Heart left ventricle (tissue), 13 donors: ENCODE measurements around the gene RASSF1.

Experiments
- CTCF ChIP-seq, 12 donors: fragments of 200-600 bp; sonication (generic) in 4 of 12; IDR thresholded peaks; one replicate each; pipeline versions ENCODE4 v1.5.0 to v1.8.0; 2018 to 2022; ENCODE audit warnings: antibody characterized with exemption in 12 of 12, mild to moderate bottlenecking in 5 of 12
- POLR2A ChIP-seq, 2 donors: fragments of 450-650 bp; IDR thresholded peaks; one replicate each; pipeline ENCODE4 v1.6.1; 2017; ENCODE audit warnings: antibody characterized with exemption in 2 of 2, mild to moderate bottlenecking in 2 of 2, moderate library complexity in 2 of 2
- donor health status: ischemic (EF 13 %, LVEDD 7.1; RV severe dilation, severe dysfunction).
- donor health status: DM: no; HTN: yes; CAD: no.
- donor health status: DM: no; HTN: no; CAD: no.
- donor health status: ischemic (EF 25% LVEDD 6.9; RV normal size, moderate dysfunction).
- donor health status: ischemic (EF 25% LVEDD 5.7; RV mildly dilated, moderate dysfunction).
- donor health status: ischemic (EF 35%, LVEDD 5.7; RV mildly dilated, moderate dysfunction).
- donor health status: nonischemic (EF 11% LVEDD 7.7; RV severe dilation, severe dysfunction).
- donor health status: DM: yes; HTN: yes; CAD: no.
- donor health status: PGD.
- donor health status: ischemic (EF 29% LVEDD 5.4; RV normal size, mild dysfunction).
- donor health status: nonischemic (EF 23%, LVEDD 6.1; RV moderate dilation, normal function).

- TF ChIP-seq CTCF (IDR thresholded peaks at IDR 0.05): no peak
- no peak for TF ChIP-seq POLR2A (IDR thresholded peaks at IDR 0.05)
These were observed 4.0 kb downstream of the RASSF1 start for GRCh38 chr3:50336452-50337174.
